Stomach (tissue), 4 donors: ENCODE results near the gene MANF.

Source experiments
- EP300 ChIP-seq: sonication (generic); formaldehyde crosslinking; IDR thresholded peaks from one replicate; pipeline ENCODE4 v1.6.1; 2017; ENCODE audit warnings: antibody characterized with exemption
- POLR2A ChIP-seq, 4 donors: fragments of 450-650 bp; IDR thresholded peaks; one replicate each; pipeline ENCODE4 v1.6.1; 2016; ENCODE audit warnings: antibody characterized with exemption in 4 of 4, control low read depth in 2 of 4, mild to moderate bottlenecking in 1 of 4, moderate library complexity in 1 of 4
- POLR2AphosphoS5 ChIP-seq, 3 donors: sonication (generic); formaldehyde crosslinking; IDR thresholded peaks; one replicate each; pipeline ENCODE4 v1.6.1; 2016; ENCODE audit warnings: antibody characterized with exemption in 3 of 3
- TF ChIP-seq, protein P1 (sequence below), 7 experiments: fragments of 450-650 bp in 4 of 7; fragments of 200-600 bp in 3 of 7; sonication (generic) in 3 of 7; IDR thresholded peaks; one replicate each; pipeline ENCODE4 v1.5.1; 2016 to 2019; ENCODE audit warnings: antibody characterized with exemption in 7 of 7, control low read depth in 2 of 7, mild to moderate bottlenecking in 1 of 7

DNA sequence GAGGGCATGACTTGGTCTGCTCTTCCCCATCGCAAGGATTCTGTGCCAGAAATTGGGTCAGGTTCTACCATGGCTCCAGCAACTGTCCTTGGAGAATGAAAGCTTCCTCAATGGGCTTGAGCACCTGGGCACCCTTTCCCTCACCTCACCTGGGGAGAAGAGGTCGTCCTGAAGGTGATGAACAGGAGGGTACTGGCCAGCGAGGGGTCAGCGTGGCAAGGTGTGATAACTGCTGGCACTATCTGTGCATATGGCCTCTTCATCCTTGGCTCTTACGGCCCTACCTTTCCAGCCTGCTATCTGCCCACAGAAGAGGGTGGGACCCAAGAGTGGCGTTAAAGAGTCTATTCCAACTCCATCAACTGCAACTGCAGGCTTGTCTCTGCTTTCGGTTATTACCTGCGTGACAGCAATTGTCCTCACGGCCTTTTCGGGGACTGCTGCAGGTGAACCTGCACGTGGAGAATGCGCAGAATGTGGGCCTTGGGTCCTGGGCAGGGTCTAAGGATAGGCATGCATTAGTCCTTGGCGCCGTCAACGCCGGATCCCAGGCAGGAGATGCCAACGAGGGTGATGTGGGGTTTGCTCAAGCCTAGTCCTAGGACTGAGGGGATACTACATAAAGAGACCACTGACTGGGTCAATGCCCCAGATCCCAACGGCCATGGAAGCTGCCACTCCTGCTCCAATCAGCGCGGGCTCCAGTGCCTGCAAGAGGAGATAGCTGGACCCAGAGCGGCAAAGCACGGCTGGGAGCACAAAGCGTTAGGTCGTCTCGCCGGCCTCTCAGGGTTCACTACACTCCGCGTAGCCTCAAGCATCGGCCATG is 5.4 kb downstream of the MANF start:
- TF ChIP-seq, protein P1, sequence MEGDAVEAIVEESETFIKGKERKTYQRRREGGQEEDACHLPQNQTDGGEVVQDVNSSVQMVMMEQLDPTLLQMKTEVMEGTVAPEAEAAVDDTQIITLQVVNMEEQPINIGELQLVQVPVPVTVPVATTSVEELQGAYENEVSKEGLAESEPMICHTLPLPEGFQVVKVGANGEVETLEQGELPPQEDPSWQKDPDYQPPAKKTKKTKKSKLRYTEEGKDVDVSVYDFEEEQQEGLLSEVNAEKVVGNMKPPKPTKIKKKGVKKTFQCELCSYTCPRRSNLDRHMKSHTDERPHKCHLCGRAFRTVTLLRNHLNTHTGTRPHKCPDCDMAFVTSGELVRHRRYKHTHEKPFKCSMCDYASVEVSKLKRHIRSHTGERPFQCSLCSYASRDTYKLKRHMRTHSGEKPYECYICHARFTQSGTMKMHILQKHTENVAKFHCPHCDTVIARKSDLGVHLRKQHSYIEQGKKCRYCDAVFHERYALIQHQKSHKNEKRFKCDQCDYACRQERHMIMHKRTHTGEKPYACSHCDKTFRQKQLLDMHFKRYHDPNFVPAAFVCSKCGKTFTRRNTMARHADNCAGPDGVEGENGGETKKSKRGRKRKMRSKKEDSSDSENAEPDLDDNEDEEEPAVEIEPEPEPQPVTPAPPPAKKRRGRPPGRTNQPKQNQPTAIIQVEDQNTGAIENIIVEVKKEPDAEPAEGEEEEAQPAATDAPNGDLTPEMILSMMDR (IDR thresholded peaks at IDR 0.05), result peak in 1 of 7 experiments; percentile 86
- TF ChIP-seq POLR2A (IDR thresholded peaks at IDR 0.05) (no peak), POLR2AphosphoS5 (IDR thresholded peaks at IDR 0.05) (no peak), EP300 (no peak)
